DOHH2 (cell line): ENCODE data around the gene JMJD6.
A peak's percentile ranks its signal among the peaks of the same experiment; 100 is the strongest.

Experiments
- H3F3A ChIP-seq: fragments of 200-600 bp; sonication (generic), shearing (Covaris generic); 2 replicates; pipeline ENCODE4 v1.6.0; 2016; ENCODE audit warnings: antibody characterized with exemption, mild to moderate bottlenecking; ENCODE audit not compliant: control insufficient read depth, insufficient read depth
- H3K27ac ChIP-seq: fragments of 200-600 bp; sonication (generic); 2 replicates; pipeline ENCODE4 v1.5.1; 2014; ENCODE audit warnings: low read depth, mild to moderate bottlenecking, low read length, moderate library complexity
- H3K27me3 ChIP-seq: fragments of 200-600 bp; sonication (generic); 2 replicates; pipeline ENCODE4 v1.6.1; 2014; ENCODE audit warnings: mild to moderate bottlenecking, low read length, mixed read lengths; ENCODE audit not compliant: control insufficient read depth
- H3K36me3 ChIP-seq: fragments of 200-600 bp; sonication (generic); 2 replicates; pipeline ENCODE4 v1.6.1; 2014; ENCODE audit warnings: mild to moderate bottlenecking, low read length, moderate library complexity, mixed read lengths; ENCODE audit not compliant: control insufficient read depth
- H3K4me1 ChIP-seq: fragments of 200-600 bp; sonication (generic); 2 replicates; pipeline ENCODE4 v1.6.1; 2014; ENCODE audit warnings: mild to moderate bottlenecking, low read length, mixed read lengths; ENCODE audit not compliant: control insufficient read depth
- H3K4me2 ChIP-seq: fragments of 200-600 bp; sonication (generic); 2 replicates; pipeline ENCODE4 v1.6.0; 2014; ENCODE audit warnings: mild to moderate bottlenecking, low read length, moderate library complexity
- H3K4me3 ChIP-seq: fragments of 200-600 bp; sonication (generic); 2 replicates; pipeline ENCODE4 v1.5.1; 2014; ENCODE audit warnings: mild to moderate bottlenecking, low read length, mixed read lengths
- H3K79me2 ChIP-seq: fragments of 200-600 bp; sonication (generic); 2 replicates; pipeline ENCODE4 v1.6.1; 2014; ENCODE audit warnings: mild to moderate bottlenecking, low read length, mixed read lengths; ENCODE audit not compliant: control insufficient read depth
- H3K9me2 ChIP-seq: fragments of 200-600 bp; sonication (generic); replicated peaks from 2 replicates; pipeline ENCODE4 v1.6.1; 2014; ENCODE audit warnings: mild to moderate bottlenecking, low read length, mixed read lengths; ENCODE audit not compliant: control insufficient read depth
- H3K9me3 ChIP-seq: fragments of 200-600 bp; sonication (generic); 2 replicates; pipeline ENCODE4 v1.6.1; 2014; ENCODE audit warnings: antibody characterized with exemption, low read length, mixed read lengths; ENCODE audit not compliant: control insufficient read depth, insufficient read depth
- H4K20me1 ChIP-seq: fragments of 200-600 bp; sonication (generic); 2 replicates; pipeline ENCODE4 v1.6.0; 2014; ENCODE audit warnings: low read depth, mild to moderate bottlenecking, antibody characterized with exemption, low read length, moderate library complexity; ENCODE audit not compliant: control insufficient read depth, insufficient read depth
- CTCF ChIP-seq: fragments of 200-600 bp; sonication (generic); IDR thresholded peaks from one replicate; pipeline ENCODE4 v1.5.1; 2014; ENCODE audit warnings: antibody characterized with exemption, mild to moderate bottlenecking, low read depth, low read length; ENCODE audit not compliant: poor library complexity, severe bottlenecking
- EZH2phosphoT487 ChIP-seq: fragments of 200-600 bp; sonication (generic); IDR thresholded peaks from 2 replicates; pipeline ENCODE4 v1.6.1; 2017; ENCODE audit warnings: borderline replicate concordance, mild to moderate bottlenecking, antibody characterized with exemption, low read length, moderate library complexity, mixed read lengths

Gene JMJD6

GRCh38 chr17:76737676-76738467 lies 11.5 kb upstream of the JMJD6 start, which contains the start of gene MFSD11:
MFSD11 (plus strand) TSS chr17:76738119; CDS start chr17:76738353, 234 bp downstream.
- Histone ChIP-seq H4K20me1 (peaks cover 28% of the 10 kb centered on the region), H3K79me2 (peaks cover 62% of the 10 kb centered on the region), H3K4me3 (peak within 1 kb of the TSS; percentile 89), H3K9me2 (no peaks in the 10 kb centered on the region), H3F3A (peaks cover 38% of the 10 kb centered on the region), H3K27ac (peak within 1 kb of the TSS; percentile 93), H3K36me3 (peaks cover 58% of the 10 kb centered on the region), H3K27me3 (no peaks in the 10 kb centered on the region), H3K9me3 (no peaks in the 10 kb centered on the region), H3K4me1 (peaks cover 34% of the 10 kb centered on the region), H3K4me2 (peak within 1 kb of the TSS; percentile 67)
- TF ChIP-seq EZH2phosphoT487 (no peak), CTCF (no peak)

- Histone ChIP-seq H3K4me2 (peak within 1 kb of the TSS; percentile 67), H3K4me3 (peak within 1 kb of the TSS; percentile 89), H3K79me2 (peaks cover 68% of the 10 kb centered on the region), H3K27ac (peak within 1 kb of the TSS; percentile 93), H3K9me2 (no peaks in the 10 kb centered on the region), H3F3A (peaks cover 45% of the 10 kb centered on the region), H3K27me3 (no peaks in the 10 kb centered on the region), H4K20me1 (peaks cover 28% of the 10 kb centered on the region), H3K36me3 (peaks cover 60% of the 10 kb centered on the region), H3K4me1 (peaks cover 40% of the 10 kb centered on the region), H3K9me3 (no peaks in the 10 kb centered on the region)
- no peak for TF ChIP-seq CTCF
Observed at GRCh38 chr17:76737082-76737675, 10.8 kb upstream of the JMJD6 start, which contains the start of gene SRSF2. SRSF2 (minus strand) TSS chr17:76737331; CDS start chr17:76737160, 171 bp downstream.

GRCh38 chr17:76736349-76737081 lies 10.1 kb upstream of the JMJD6 start:
- H3K4me1 ChIP-seq = peaks cover 45% of the 10 kb centered on the region
- peaks cover 28% of the 10 kb centered on the region for H4K20me1 ChIP-seq
- peaks cover 61% of the 10 kb centered on the region for H3K36me3 ChIP-seq
- peak overlapping the region; percentile 89 for H3K4me3 ChIP-seq
- peaks cover 52% of the 10 kb centered on the region for H3F3A ChIP-seq
- no peaks in the 10 kb centered on the region for H3K9me2 ChIP-seq
- TF ChIP-seq CTCF (no peak), EZH2phosphoT487 (no peak)
- H3K27me3 ChIP-seq = no peaks in the 10 kb centered on the region
- H3K4me2 ChIP-seq = peak overlapping the region; percentile 66
- no peaks in the 10 kb centered on the region for H3K9me3 ChIP-seq
- H3K27ac ChIP-seq = peak overlapping the region; percentile 93
- H3K79me2 ChIP-seq = peaks cover 73% of the 10 kb centered on the region
